Fibroblast of skin of abdomen (primary cell): ENCODE measurements around the gene GMPR.

Source experiments
- DNase-seq: peaks from one replicate; pipeline ENCODE4 v3.0.0-alpha.2; 2013

GMPR gene

GRCh38 chr6:16273256-16273655 lies 34.9 kb downstream of the GMPR start:
- DNase-seq: peak; percentile 77

- DNase-seq: peak; percentile 28
Observed at GRCh38 chr6:16274483-16274882, 36.1 kb downstream of the GMPR start.

DNA sequence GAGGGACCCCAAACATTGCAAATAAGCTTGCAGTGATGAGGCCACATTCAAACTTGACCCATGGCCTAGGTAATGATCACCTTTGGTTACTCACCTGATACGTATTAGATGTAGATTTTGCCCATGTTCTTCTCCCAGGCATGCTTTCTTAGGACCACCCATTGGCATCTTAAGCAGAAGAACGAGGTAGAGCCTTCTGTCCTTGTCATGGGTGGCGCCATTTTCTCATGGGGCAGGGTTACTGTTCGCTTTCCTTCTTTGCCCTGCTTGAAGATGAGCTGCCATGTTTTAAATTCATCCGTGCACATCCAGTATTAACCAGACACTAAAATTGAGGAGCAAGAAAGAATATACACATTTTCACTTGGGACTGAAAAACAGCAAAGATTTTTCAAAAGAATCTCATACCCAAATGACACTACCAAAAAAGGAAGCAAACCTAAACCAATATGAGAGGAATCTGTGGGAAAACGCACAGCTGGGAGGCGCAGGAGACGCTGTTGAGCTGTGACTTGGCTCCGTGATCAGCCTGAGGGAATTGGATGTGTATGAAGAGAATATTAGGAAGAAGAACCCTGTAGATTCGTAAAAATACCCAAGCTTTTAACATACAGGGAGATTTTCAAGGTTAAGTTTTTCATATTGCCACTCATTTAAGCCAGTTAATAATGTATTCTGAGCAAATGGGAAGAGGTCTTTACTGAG lies 36.6 kb downstream of the GMPR start:
- no peak for DNase-seq

GRCh38 chr6:16277101-16277981 lies 39.0 kb downstream of the GMPR start:
- DNase-seq: peak; percentile 91

DNA sequence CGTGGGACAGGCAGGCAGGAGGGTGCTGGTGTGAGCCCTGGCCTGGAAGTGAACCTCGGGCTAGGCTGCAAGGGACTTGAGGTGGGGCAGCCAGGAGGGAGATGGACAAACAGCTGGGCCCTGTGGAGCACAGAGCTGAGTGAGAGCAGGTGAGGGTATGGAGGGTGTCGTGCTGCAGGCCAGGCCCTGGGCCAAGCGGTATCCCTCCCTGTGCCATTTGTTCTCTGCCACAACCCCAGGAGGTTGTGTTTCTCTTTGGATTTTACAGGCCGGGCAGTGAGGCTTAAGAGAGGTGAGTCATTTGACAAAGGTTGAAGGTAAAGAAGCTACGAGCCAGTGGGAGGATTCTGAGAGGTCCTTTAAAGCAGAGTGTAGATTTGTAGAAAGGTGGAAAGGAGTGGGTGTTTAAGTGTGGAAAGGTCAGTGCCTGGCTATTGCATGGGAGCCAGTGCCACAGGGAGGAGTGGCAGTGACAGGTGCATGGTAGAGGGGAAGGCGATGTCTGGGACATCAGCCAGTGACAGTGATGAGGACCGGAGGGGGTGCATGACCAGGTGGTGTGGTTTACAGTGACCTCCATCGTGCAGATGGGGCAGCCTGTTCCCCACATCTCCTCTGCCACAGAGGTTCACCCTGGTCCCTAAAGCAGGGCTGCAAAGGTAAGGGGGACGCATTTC lies 39.8 kb downstream of the GMPR start:
- DNase-seq: no peak

DNA sequence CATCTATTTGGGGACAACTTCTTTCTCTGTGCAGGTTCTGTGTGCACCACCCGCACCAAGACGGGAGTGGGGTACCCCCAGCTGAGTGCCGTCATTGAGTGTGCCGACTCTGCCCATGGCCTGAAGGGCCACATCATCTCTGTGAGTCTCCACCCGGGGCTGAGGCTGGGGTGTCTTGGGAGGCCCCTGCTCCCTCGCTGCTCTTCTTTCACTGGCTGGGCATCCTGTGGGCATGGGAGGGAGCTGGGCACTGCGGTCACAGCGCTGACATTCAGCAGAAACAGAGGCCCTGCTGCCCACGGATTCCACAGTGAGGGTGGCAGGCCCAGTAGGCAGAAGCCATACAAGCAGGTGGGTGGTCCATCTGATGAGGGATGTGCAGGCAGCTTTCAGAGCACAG lies 40.4 kb downstream of the GMPR start:
- no peak for DNase-seq

GRCh38 chr6:16279243-16279642 lies 40.9 kb downstream of the GMPR start:
- no peak for DNase-seq

GRCh38 chr6:16282370-16282769 lies 44.0 kb downstream of the GMPR start:
- DNase-seq: no peak

DNA sequence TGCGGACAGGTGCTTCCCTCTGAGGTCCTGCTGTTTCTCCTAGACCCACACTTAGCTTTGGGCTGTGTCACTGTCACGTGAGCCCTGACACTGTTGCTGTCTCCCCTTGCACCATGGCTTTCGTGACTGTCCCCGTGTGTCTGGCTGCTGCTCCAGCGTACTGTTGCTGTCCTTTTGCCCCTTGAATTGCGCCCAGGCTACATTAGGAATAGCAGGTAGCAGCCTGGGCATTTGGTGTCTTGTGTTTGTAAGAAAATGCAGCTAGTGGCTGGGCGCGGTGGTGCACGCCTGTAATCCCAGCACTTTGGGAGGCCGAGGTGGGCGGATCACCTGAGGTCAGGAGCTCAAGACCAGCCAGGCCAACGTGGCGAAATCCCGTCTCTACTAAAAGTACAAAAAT lies 46.1 kb downstream of the GMPR start:
- DNase-seq: no peak

DNA sequence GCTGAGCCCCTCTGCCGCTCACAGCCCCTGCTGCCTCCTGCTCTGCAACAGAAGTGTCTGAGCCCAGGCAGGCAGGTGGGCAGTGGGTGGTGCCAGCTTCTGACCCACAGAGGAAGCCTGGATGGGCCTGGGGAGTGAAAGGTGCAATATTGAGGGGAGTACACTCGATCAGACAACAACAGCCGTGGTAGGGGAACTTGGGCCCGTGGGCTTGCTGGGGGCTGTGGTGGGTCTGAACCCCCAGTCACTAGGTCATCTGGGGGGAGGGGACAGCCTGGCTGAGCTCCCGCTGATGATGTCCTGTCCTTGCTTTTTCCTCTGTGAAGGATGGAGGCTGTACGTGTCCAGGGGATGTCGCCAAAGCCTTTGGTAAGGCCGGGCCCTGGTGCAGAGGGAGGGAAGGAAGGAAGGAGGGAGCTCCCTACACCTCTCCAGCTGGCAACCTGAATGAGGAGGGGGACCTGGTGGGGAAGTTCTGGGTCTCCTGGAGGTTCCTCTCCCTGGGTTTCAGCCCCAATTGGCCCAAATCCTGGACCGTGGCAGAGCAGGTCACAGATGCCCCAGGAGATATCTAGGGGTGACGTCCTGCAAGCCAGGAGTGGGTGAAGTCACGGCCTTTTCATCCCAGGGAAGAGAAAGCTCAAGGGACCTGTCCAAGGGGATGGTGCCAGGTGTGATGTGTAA lies 47.2 kb downstream of the GMPR start:
- DNase-seq: no peak

GRCh38 chr6:16286151-16286522 lies 47.8 kb downstream of the GMPR start:
- peak; percentile 54 for DNase-seq

DNA sequence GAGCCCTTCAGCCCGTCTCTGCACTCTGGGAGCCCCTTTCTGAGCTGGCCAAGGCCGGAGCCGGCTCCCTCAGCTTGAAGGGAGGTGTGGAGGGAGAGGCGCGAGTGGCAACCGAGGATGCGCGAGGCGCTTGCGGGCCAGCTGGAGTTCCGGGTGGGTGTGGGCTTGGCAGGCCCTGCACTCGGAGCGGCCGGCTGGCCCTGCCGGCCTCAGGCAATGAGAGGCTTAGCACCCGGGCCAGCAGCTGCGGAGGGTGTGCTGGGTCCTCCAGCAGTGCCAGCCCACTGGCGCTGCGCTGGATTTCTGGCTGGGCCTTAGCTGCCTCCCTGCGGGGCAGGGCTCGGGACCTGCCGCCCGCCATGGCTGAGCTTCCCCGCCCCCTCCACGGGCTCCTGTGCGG lies 49.8 kb downstream of the GMPR start:
- no peak for DNase-seq

DNA sequence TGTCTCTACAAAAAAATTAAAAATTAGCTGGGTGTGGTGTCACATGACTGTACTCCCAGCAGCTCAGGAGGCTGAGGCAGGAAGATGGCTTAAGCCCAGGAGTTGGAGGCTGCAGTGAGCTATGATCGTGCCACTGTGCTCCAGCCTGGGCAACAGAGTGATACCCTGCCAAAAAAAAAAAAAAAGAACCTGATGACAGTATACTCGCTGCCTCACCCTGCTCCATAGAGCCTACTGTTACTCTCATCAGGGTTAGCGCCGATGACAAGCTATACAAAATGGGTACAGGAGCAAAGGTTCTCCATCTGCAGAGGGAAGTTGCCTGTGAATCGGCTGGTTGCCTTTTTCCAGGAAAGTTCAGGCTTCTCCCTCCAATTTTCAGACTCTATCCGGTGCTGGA lies 53.4 kb downstream of the GMPR start:
- no peak for DNase-seq

DNA sequence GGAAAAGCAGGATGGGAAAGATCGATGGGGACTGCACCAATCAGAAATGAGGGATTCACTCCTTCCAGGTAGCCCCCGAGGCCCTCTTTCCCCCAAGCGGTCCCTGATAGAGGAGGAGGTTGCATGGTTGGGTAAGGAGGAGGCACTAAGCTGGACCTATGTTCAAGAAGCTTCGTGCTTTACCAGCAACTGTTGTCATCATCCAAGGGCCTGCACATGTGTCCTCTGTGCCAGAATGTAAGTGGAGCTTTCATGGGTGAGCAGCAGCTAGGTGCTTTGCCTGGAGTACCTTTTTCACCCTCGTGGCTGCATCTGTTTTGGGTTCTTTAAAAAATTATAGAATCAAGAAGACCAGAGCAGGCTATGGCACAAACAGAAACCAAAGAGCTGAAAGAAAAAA lies 54.0 kb downstream of the GMPR start:
- no peak for DNase-seq

DNA sequence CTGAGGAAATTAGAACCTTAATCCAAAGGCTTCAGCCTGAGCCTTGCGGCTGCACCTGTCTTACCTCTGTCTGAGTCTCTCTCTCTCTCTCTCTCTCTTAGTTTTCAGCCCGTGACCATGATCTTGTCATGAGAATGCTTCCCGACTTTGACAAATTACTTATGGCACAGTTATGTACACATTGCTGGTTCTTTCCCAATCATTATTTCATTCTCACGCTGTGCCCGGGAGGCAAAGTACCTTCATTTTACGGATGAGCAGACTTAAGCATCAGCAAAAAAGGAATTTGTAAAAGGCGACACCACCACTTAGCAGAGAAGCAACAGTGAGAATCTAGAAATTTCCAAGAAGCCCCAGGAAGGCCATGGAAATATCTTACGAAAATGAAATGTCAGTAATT lies 54.6 kb downstream of the GMPR start:
- no peak for DNase-seq

DNA sequence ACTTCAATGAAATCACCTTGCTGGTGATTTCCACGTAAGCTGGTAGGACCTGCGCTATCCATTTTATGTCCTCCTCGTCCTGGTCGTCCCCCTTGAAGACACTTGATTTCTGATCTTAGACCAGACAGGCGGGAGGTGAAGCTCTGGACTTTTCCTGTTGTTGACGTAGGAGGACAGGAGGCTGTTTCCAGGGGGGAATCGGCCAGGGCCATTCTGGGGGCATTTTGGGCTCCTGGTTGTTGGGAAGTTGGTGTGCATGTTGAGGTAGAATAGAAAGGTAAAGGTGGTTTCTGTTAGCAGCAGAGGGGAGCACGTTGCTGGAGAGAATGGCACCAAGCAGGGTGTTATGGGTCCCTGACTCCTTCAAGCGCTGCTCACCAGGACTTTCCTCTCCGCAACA lies 56.0 kb downstream of the GMPR start:
- DNase-seq: no peak

DNA sequence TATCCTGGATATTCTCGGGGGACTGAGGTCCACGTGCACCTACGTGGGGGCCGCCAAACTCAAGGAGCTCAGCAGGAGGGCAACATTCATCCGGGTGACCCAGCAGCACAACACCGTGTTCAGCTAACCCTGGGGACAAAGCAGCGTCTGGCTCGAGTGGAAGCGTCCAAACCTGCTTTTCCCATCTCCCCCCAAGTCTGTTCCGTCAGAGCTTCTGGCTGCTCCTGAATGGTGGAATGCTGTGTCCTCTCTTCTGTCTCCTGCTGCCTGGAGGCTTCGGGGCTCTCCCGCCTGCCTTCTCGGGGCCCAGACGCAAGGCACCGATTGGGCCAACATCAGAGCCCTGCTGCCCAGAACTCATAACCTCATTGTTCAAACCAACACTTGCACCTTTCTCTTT lies 56.7 kb downstream of the GMPR start:
- no peak for DNase-seq

DNA sequence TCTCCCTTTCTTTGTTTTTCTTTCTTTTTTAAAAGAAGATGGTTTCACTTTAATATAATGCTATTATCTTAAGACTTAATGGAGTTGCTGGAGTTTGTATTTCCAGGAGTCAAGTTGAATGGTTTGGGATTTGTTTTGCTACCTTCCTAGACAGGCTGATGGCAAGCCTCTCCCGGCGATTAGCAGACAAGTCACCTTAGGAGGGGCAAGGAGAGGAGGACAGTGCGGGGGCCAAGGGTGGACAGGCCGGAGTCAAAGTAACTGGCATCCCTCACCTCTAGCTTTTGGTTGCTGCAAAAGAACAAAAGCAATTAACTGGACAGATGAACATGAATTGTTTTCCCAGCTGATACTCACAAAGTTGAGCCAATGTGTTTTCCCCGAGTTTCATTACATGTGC lies 57.1 kb downstream of the GMPR start:
- no peak for DNase-seq

GRCh38 chr6:16296061-16296670 lies 57.8 kb downstream of the GMPR start:
- no peak for DNase-seq

GRCh38 chr6:16299861-16300260 lies 61.5 kb downstream of the GMPR start:
- DNase-seq: no peak

DNA sequence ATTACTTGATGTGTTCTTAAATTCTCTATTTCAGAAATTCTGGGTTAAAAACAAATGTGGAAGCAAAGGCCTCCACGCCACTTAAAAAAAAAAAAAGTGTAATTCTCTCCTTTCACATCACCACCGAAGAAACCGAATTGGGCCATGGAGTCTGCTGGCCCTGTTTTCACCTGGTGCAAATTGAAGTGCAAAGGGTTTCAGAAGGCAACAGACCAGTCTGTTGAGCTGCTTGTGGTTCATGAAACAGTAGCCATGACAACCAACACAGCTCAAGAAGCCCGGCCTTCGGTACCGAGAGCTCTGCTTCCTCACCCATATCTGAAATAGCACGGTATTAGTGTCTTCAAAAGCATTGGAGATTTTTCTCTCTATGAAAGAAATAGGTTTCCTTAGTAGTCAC lies 63.1 kb downstream of the GMPR start:
- no peak for DNase-seq

DNA sequence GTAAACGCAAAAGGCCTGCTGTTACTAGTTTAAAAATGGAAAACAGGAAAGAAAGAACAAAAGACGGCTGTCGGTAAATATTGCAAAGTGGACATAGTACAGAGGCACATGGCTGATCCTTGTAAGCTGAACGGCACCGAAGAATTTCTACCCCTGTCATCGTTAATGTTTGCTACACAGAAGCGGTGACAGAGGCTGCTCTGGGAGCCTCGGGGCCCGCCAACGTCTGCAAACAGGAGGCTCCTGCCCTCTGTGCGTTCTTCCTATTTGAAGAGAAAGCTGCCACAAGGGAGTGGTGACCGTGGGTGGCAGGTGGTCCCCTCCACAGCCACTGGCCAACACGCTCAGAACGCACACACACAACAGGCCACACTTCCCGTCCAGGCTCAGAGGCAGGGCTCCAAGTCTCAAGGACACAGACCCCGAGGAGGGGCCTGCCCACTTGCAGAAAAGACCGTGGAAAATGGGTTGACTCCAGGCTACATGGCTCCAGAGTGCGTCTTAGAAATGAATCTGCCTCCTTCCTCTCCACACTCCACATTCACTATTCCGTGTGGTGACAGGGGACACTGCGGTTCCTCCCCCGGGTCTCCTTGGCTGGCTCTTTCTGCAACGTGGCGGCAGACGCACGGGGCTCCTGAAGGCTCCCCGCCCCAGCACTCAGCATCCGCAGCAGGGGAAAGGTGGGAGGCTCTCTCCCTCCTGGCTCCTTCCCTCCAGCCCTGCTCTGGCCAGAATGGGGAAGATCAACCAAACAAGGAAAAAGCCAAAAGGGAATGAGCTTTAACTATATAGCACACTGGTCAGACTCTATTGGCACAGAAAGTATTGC lies 64.5 kb downstream of the GMPR start:
- DNase-seq: no peak
